H9 (cell line): Measurements from ENCODE around the gene CCDC88C. TPM values are rescaled to one million over a fixed set of nuclear protein-coding genes. Genes with fewer than 3 reads are reported as not detected.
A peak's percentile ranks its signal among the peaks of the same experiment; 100 is the strongest.

Source experiments
- DNase-seq: peaks from one replicate; pipeline ENCODE4 v3.0.0-alpha.2; 2017
- H2AFZ ChIP-seq: one replicate; pipeline ENCODE4 v1.6.1; 2013; ENCODE audit warnings: mild to moderate bottlenecking, low read length, control low read depth, moderate library complexity
- H2AK5ac ChIP-seq: 2 replicates; pipeline ENCODE4 v1.6.1; 2013; ENCODE audit warnings: low read length, control low read depth, mixed read lengths; ENCODE audit not compliant: insufficient read length
- H2BK120ac ChIP-seq: one replicate; pipeline ENCODE4 v1.6.1; 2013; ENCODE audit warnings: low read depth, mild to moderate bottlenecking, low read length, control low read depth, inconsistent platforms; ENCODE audit not compliant: poor library complexity, severe bottlenecking
- H2BK12ac ChIP-seq: 2 replicates; pipeline ENCODE4 v1.6.1; 2013; ENCODE audit warnings: low read length, control low read depth, mixed read lengths, low read depth; ENCODE audit not compliant: insufficient read length
- H2BK15ac ChIP-seq: 2 replicates; pipeline ENCODE4 v1.6.1; 2013; ENCODE audit warnings: low read depth, low read length, control low read depth
- H2BK20ac ChIP-seq: one replicate; pipeline ENCODE4 v1.6.1; 2013; ENCODE audit warnings: low read depth, mild to moderate bottlenecking, low read length, control low read depth, inconsistent platforms; ENCODE audit not compliant: poor library complexity, severe bottlenecking
- H2BK5ac ChIP-seq: 2 replicates; pipeline ENCODE4 v1.6.1; 2013; ENCODE audit warnings: low read length, control low read depth, mixed read lengths; ENCODE audit not compliant: insufficient read length
- H3K14ac ChIP-seq: 2 replicates; pipeline ENCODE4 v1.6.1; 2013; ENCODE audit warnings: low read length, control low read depth; ENCODE audit not compliant: insufficient read depth
- H3K18ac ChIP-seq: 2 replicates; pipeline ENCODE4 v1.6.1; 2013; ENCODE audit warnings: low read depth, mild to moderate bottlenecking, mixed read lengths, low read length, control low read depth; ENCODE audit not compliant: insufficient read length
- H3K23ac ChIP-seq: 2 replicates; pipeline ENCODE4 v1.6.1; 2013; ENCODE audit warnings: low read length, control low read depth, mixed read lengths, low read depth; ENCODE audit not compliant: insufficient read length
- H3K23me2 ChIP-seq: 2 replicates; pipeline ENCODE4 v1.6.1; 2013; ENCODE audit warnings: low read depth, mild to moderate bottlenecking, mixed read lengths, low read length, control low read depth; ENCODE audit not compliant: insufficient read length, poor library complexity, severe bottlenecking
- H3K27ac ChIP-seq: 2 replicates; pipeline ENCODE4 v1.5.1; 2013; ENCODE audit warnings: low read length, control low read depth, mixed read lengths, low read depth; ENCODE audit not compliant: insufficient read length
- H3K27me3 ChIP-seq: 2 replicates; pipeline ENCODE4 v1.6.1; 2013; ENCODE audit warnings: low read length, control low read depth, inconsistent platforms; ENCODE audit not compliant: insufficient read depth
- H3K4ac ChIP-seq: 2 replicates; pipeline ENCODE4 v1.6.1; 2013; ENCODE audit warnings: low read depth, mild to moderate bottlenecking, control low read depth, inconsistent platforms, low read length, moderate library complexity
- H3K4me1 ChIP-seq: 2 replicates; pipeline ENCODE4 v1.6.1; 2013; ENCODE audit warnings: low read length, control low read depth, inconsistent platforms; ENCODE audit not compliant: insufficient read depth
- H3K4me2 ChIP-seq: 2 replicates; pipeline ENCODE4 v1.6.1; 2013; ENCODE audit warnings: low read length, control low read depth, mixed read lengths; ENCODE audit not compliant: insufficient read length, insufficient read depth
- H3K56ac ChIP-seq: 2 replicates; pipeline ENCODE4 v1.6.1; 2013; ENCODE audit warnings: low read depth, mild to moderate bottlenecking, mixed read lengths, low read length, control low read depth; ENCODE audit not compliant: insufficient read length
- H3K79me1 ChIP-seq: 2 replicates; pipeline ENCODE4 v1.6.1; 2013; ENCODE audit warnings: low read depth, mild to moderate bottlenecking, moderate library complexity, low read length, control low read depth, inconsistent platforms; ENCODE audit not compliant: insufficient read depth, poor library complexity, severe bottlenecking
- H3K79me2 ChIP-seq: 2 replicates; pipeline ENCODE4 v1.6.1; 2013; ENCODE audit warnings: low read length, control low read depth, inconsistent platforms; ENCODE audit not compliant: insufficient read depth
- H3K9ac ChIP-seq: 2 replicates; pipeline ENCODE4 v1.6.1; 2013; ENCODE audit warnings: low read length, control low read depth, mixed read lengths; ENCODE audit not compliant: insufficient read length; ENCODE audit errors: extremely low read depth
- H3K9me3 ChIP-seq: one replicate; pipeline ENCODE4 v1.6.1; 2013; ENCODE audit warnings: low read depth, low read length, inconsistent platforms; ENCODE audit not compliant: control insufficient read depth
- H3T11ph ChIP-seq: one replicate; pipeline ENCODE4 v1.6.1; 2013; ENCODE audit warnings: mild to moderate bottlenecking, low read length, control low read depth, inconsistent platforms
- H4K20me1 ChIP-seq: one replicate; pipeline ENCODE4 v1.6.1; 2013; ENCODE audit not compliant: control insufficient read depth, insufficient read length, insufficient read depth
- H4K5ac ChIP-seq: 2 replicates; pipeline ENCODE4 v1.6.1; 2013; ENCODE audit warnings: low read depth, mild to moderate bottlenecking, mixed read lengths, low read length, control low read depth; ENCODE audit not compliant: insufficient read length
- H4K8ac ChIP-seq: replicated peaks from 2 replicates; pipeline ENCODE4 v1.6.1; 2013; ENCODE audit warnings: low read length, control low read depth, mixed read lengths, low read depth; ENCODE audit not compliant: insufficient read length
- H4K91ac ChIP-seq: 2 replicates; pipeline ENCODE4 v1.6.1; 2013; ENCODE audit warnings: low read depth, mild to moderate bottlenecking, moderate library complexity, mixed read lengths, low read length, control low read depth; ENCODE audit not compliant: insufficient read length
- H3K27ac Mint-ChIP-seq, 3 experiments: 2 replicates in 2 of 3; 3 replicates in 1 of 3; pipeline ENCODE4 v1.8.0; 2020 to 2021; ENCODE audit warnings: mixed read lengths in 3 of 3, mild to moderate bottlenecking in 1 of 3, moderate library complexity in 1 of 3
- H3K27me3 Mint-ChIP-seq: 2 replicates; pipeline ENCODE4 v1.8.0; 2021; ENCODE audit warnings: low read depth, mild to moderate bottlenecking, moderate library complexity, mixed read lengths
- H3K36me3 Mint-ChIP-seq, 3 experiments: 2 replicates in 2 of 3; 3 replicates in 1 of 3; pipeline ENCODE4 v1.8.0; 2020 to 2021; ENCODE audit warnings: low read depth in 3 of 3, mixed read lengths in 3 of 3; ENCODE audit not compliant: insufficient read depth in 1 of 3
- H3K4me1 Mint-ChIP-seq, 2 experiments: 2 replicates each; pipeline ENCODE4 v1.8.0; 2020; ENCODE audit warnings: mixed read lengths in 2 of 2
- H3K4me3 Mint-ChIP-seq, 2 experiments: 2 replicates in 1 of 2; 3 replicates in 1 of 2; pipeline ENCODE4 v1.8.0; 2020 to 2021; ENCODE audit warnings: mild to moderate bottlenecking in 2 of 2, mixed read lengths in 2 of 2, moderate library complexity in 1 of 2
- H3K9me3 Mint-ChIP-seq, 2 experiments: 2 replicates in 1 of 2; 3 replicates in 1 of 2; pipeline ENCODE4 v1.8.0; 2020; ENCODE audit warnings: mild to moderate bottlenecking in 2 of 2, mixed read lengths in 2 of 2, moderate library complexity in 1 of 2
- CTCF ChIP-seq: fragments of 200-600 bp; sonication (generic); conservative IDR thresholded peaks from 3 replicates; pipeline ENCODE4 v1.8.0; 2021; ENCODE audit warnings: antibody characterized with exemption, mild to moderate bottlenecking
- WGBS: extraction: QIAGEN DNeasy Blood & Tissue Kit; methylation state at CpG from one replicate; pipeline ENCODE4 v1.1.7; 2013; ENCODE audit warnings: missing lambda C conversion rate, low lambda C conversion rate, mixed read lengths; ENCODE audit not compliant: insufficient read length; ENCODE audit errors: extremely low coverage; 5-methylcytosine and 5-hydroxymethylcytosine counted together
- total RNA-seq: library from RNA; stranded (reverse); gene quantifications from 2 replicates; pipeline ENCODE4 v1.2.1, GENCODE V29; 2021

Gene CCDC88C
- total RNA-seq, 1 experiment from 2014 or later, result 52.4 TPM

- Histone ChIP-seq H3T11ph (no peak overlapping the region), H4K20me1 (no peaks in the 10 kb centered on the region), H2BK120ac (no peak overlapping the region), H3K18ac (no peak overlapping the region), H3K23me2 (peaks cover 9% of the 10 kb centered on the region), H3K56ac (no peak overlapping the region), H3K79me2 (no peaks in the 10 kb centered on the region), H4K8ac (no peak overlapping the region), H4K5ac (no peak overlapping the region), H3K27me3 (no peaks in the 10 kb centered on the region), H2BK12ac (no peak overlapping the region), H2AK5ac (no peak overlapping the region), H3K14ac (no peak overlapping the region), H2AFZ (no peak overlapping the region), H3K79me1 (no peaks in the 10 kb centered on the region), H3K27ac (no peak overlapping the region), H3K9me3 (no peaks in the 10 kb centered on the region), H2BK5ac (no peak overlapping the region), H3K4ac (no peak overlapping the region), H3K23ac (no peak overlapping the region), H3K4me2 (no peak overlapping the region), H2BK15ac (no peak overlapping the region), H2BK20ac (no peak overlapping the region), H4K91ac (no peak overlapping the region), H3K4me1 (peaks cover 6% of the 10 kb centered on the region; the same call in 1 of the 2 replicates), H3K9ac (no peak overlapping the region)
- peak; percentile 32; the same call in 2 of the 3 replicates for TF ChIP-seq CTCF
- H3K9me3 Mint-ChIP-seq, result no peaks in the 10 kb centered on the region
- peak overlapping the region in 1 of 3 experiments; percentile 85; a peak in 1 of 7 replicates for H3K27ac Mint-ChIP-seq
- H3K27me3 Mint-ChIP-seq, result peaks cover 3% of the 10 kb centered on the region
- DNase-seq, result no peak
- H3K4me3 Mint-ChIP-seq, result peak overlapping the region in 1 of 2 experiments; percentile 68; a peak in 3 of 5 replicates
- H3K4me1 Mint-ChIP-seq, result peaks cover 27 to 35% of the 10 kb centered on the region in 2 experiments
- H3K36me3 Mint-ChIP-seq, result peaks cover 2 to 9% (median 3%) of the 10 kb centered on the region in 3 experiments; a peak in 4 of 7 replicates
- WGBS, result no CpG with 5 or more reads among the region's 12 CpGs
Observed at GRCh38 chr14:91419044-91419397, 1.4 kb upstream of the CCDC88C start.
